H1 (cell line): ENCODE data around the gene NDUFAF3. TPM values are rescaled to one million over a fixed set of nuclear protein-coding genes. Genes with fewer than 3 reads are reported as not detected.

Experiments
- BRCA1 ChIP-seq: IDR thresholded peaks from 2 replicates; pipeline ENCODE4 v1.6.1; 2012; ENCODE audit warnings: low read depth, low read length, improper control_type of control experiment
- CBX5 ChIP-seq: fragments of 300-800, 300-1000 bp; sonication (generic); IDR thresholded peaks from 2 replicates; pipeline ENCODE4 v1.7.1; 2016; ENCODE audit warnings: antibody characterized with exemption, low read length, low read depth
- CHD1 ChIP-seq: IDR thresholded peaks from 2 replicates; pipeline ENCODE4 v1.6.1; 2012; ENCODE audit warnings: low read depth, low read length, improper control_type of control experiment
- CTBP2 ChIP-seq: IDR thresholded peaks from 2 replicates; pipeline ENCODE4 v1.7.0; 2011; ENCODE audit warnings: borderline replicate concordance, mild to moderate bottlenecking, moderate library complexity, mixed read lengths, low read length; ENCODE audit not compliant: insufficient read depth, insufficient read length
- EP300 ChIP-seq, 2 experiments: IDR thresholded peaks; 1 replicate in 1 of 2; 2 replicates in 1 of 2; pipeline ENCODE4 v1.6.1; 2011 to 2012; ENCODE audit warnings: low read depth in 2 of 2, low read length in 2 of 2, mild to moderate bottlenecking in 2 of 2, borderline replicate concordance in 1 of 2, inconsistent platforms in 1 of 2, moderate library complexity in 1 of 2
- FOSL1 ChIP-seq: IDR thresholded peaks from 2 replicates; pipeline ENCODE4 v1.6.1; 2011; ENCODE audit warnings: mild to moderate bottlenecking, low read depth, low read length, moderate library complexity; ENCODE audit not compliant: insufficient read depth
- GTF2F1 ChIP-seq: IDR thresholded peaks from 2 replicates; pipeline ENCODE4 v1.6.1; 2012; ENCODE audit warnings: low read depth, low read length, improper control_type of control experiment, borderline replicate concordance
- HDAC6 ChIP-seq: IDR thresholded peaks from one replicate; pipeline ENCODE4 v1.7.1; 2012; ENCODE audit warnings: low read depth, mild to moderate bottlenecking, inconsistent platforms, low read length, moderate library complexity
- JUN ChIP-seq: IDR thresholded peaks from 2 replicates; pipeline ENCODE4 v1.6.1; 2011; ENCODE audit warnings: low read depth, mild to moderate bottlenecking, improper control_type of control experiment, low read length
- KDM4A ChIP-seq: IDR thresholded peaks from one replicate; pipeline ENCODE4 v1.7.1; 2012; ENCODE audit warnings: low read depth, mild to moderate bottlenecking, moderate library complexity, low read length, inconsistent platforms; ENCODE audit not compliant: severe bottlenecking
- KDM5A ChIP-seq: fragments of 200-600 bp; IDR thresholded peaks from 2 replicates; pipeline ENCODE4 v1.7.1; 2012; ENCODE audit warnings: mild to moderate bottlenecking, low read length, inconsistent platforms, mixed read lengths
- MAFK ChIP-seq: IDR thresholded peaks from 2 replicates; pipeline ENCODE4 v1.6.1; 2012; ENCODE audit warnings: low read depth, mild to moderate bottlenecking, improper control_type of control experiment, low read length
- POLR2A ChIP-seq, 2 experiments: IDR thresholded peaks; 1 replicate in 1 of 2; 2 replicates in 1 of 2; pipeline ENCODE4 v1.6.1; 2011; ENCODE audit warnings: low read depth in 2 of 2, low read length in 2 of 2, mild to moderate bottlenecking in 2 of 2; ENCODE audit errors: control extremely low read depth in 1 of 2
- RAD21 ChIP-seq, 2 experiments: IDR thresholded peaks in 1 of 2; conservative IDR thresholded peaks in 1 of 2; 2 replicates each; pipeline ENCODE4 v1.6.1; 2011; ENCODE audit warnings: low read depth in 2 of 2, low read length in 2 of 2, improper control_type of control experiment in 1 of 2, inconsistent platforms in 1 of 2, mild to moderate bottlenecking in 1 of 2, moderate library complexity in 1 of 2
- RXRA ChIP-seq: IDR thresholded peaks from 2 replicates; pipeline ENCODE4 v1.6.1; 2011; ENCODE audit warnings: low read depth, mild to moderate bottlenecking, low read length, moderate library complexity; ENCODE audit not compliant: insufficient read depth
- SIRT6 ChIP-seq: IDR thresholded peaks from one replicate; pipeline ENCODE4 v1.7.1; 2012; ENCODE audit warnings: low read length, inconsistent platforms
- SP2 ChIP-seq: IDR thresholded peaks from 2 replicates; pipeline ENCODE4 v1.6.1; 2012; ENCODE audit warnings: mild to moderate bottlenecking, low read length, inconsistent platforms
- TAF7 ChIP-seq: optimal IDR thresholded peaks from 2 replicates; pipeline ENCODE3; 2011; ENCODE audit warnings: low read depth, mild to moderate bottlenecking, inconsistent platforms, low read length, moderate library complexity, borderline replicate concordance
- TCF12 ChIP-seq: IDR thresholded peaks from 2 replicates; pipeline ENCODE4 v1.6.1; 2011; ENCODE audit warnings: low read depth, mild to moderate bottlenecking, low read length
- TEAD4 ChIP-seq: IDR thresholded peaks from 2 replicates; pipeline ENCODE4 v1.6.1; 2012; ENCODE audit warnings: low read depth, low read length, inconsistent platforms, mixed read lengths
- YY1 ChIP-seq: IDR thresholded peaks from 2 replicates; pipeline ENCODE4 v1.6.1; 2011; ENCODE audit warnings: low read depth, mild to moderate bottlenecking, low read length
- ZNF274 ChIP-seq: IDR thresholded peaks from 2 replicates; pipeline ENCODE4 v1.7.0; 2012; ENCODE audit warnings: low read length, borderline replicate concordance; ENCODE audit errors: extremely low read depth
- polyA plus RNA-seq, 7 experiments: library from polyadenylated mRNA; depleted of rRNA in 3 of 7; stranded (reverse) in 5 of 7; unstranded in 2 of 7; fragments of >200 nt in 5 of 7; fragments of 200-250 nt in 2 of 7; gene quantifications; 1 replicate in 5 of 7; 2 replicates in 1 of 7; 4 replicates in 1 of 7; pipeline versions ENCODE4 v1.2.1 to v1.2.3, GENCODE V29; 2011 to 2013; ENCODE audit warnings: missing spikeins in 2 of 7, mixed read lengths in 2 of 7
- total RNA-seq: library from RNA; stranded (reverse); fragmentation: NEBNext Ultra II Directional; extraction: Animal tissue kit (Norgen Biotek cat#: 25700); gene quantifications from 2 replicates; pipeline ENCODE4 v1.2.1, GENCODE V29; 2021
- TF ChIP-seq, protein P1 (sequence below): IDR thresholded peaks from 2 replicates; pipeline ENCODE4 v1.6.1; 2012; ENCODE audit warnings: inconsistent platforms

NDUFAF3 gene
- total and polyA plus RNA-seq, 2 of the 8 experiments (the other 6 are each of a cell fraction or from before 2014, with no cell fraction given): 27.8 to 45.5 TPM

DNA sequence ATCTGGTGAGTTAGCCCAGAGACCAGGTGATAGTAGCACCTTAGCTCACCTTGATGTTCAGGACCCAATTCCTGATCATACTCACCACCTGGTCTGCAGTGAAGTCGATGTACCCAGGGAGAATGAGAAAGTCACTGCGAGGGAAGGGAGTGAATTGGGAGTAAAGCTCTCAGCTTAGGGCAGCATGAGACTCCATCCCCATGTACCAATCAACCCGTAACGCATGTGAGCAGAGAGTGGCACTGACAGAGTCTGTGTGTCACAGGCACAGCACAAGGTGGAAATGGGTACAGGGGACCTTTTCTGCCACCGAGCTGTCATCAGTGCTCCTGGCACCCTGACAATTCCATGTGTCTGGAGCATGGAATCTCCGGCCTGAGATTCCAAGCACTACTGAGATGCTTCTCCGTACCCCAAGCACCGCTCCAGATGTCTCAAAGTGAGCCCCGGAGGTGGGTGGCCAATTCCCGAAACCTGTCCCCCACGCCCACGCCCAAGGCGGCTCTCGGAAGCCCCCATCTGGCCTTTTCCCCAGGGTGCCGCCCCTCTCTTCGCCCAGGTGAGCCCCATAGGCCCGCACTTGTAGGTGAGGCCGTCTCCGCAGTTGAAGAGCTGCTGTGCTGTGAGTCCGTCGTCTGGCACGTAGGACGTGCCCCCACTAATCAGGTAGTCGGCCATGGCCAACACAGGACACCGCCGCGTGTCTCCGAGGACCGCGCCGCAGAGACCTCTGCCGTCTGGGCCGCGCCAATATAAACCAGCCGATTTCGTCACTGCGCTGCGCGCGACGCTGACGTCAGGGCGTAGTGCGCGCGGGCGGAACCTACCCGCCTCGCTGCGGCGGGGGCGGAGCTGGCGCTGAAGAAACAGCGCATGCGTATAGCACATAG is 7.0 kb downstream of the NDUFAF3 start, which contains the start of gene IMPDH2 (continued):
- no peak for TF ChIP-seq CBX5
- TF ChIP-seq KDM4A: peak; percentile 90
- no peak for TF ChIP-seq SP2
- no peak for TF ChIP-seq HDAC6
- TF ChIP-seq MAFK: no peak
- no peak for TF ChIP-seq TCF12
- peak; percentile 21; the same call in 1 of the 2 replicates for TF ChIP-seq GTF2F1
- TF ChIP-seq BRCA1: no peak
- TF ChIP-seq, protein P1, sequence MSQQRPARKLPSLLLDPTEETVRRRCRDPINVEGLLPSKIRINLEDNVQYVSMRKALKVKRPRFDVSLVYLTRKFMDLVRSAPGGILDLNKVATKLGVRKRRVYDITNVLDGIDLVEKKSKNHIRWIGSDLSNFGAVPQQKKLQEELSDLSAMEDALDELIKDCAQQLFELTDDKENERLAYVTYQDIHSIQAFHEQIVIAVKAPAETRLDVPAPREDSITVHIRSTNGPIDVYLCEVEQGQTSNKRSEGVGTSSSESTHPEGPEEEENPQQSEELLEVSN: peak; percentile 91
- no peak; the same call in 1 of the 2 replicates for TF ChIP-seq TEAD4
- no peak for TF ChIP-seq CTBP2
- TF ChIP-seq JUN: no peak
- peak in 1 of 2 experiments; percentile 16; a peak in 1 of 4 replicates for TF ChIP-seq RAD21 (IDR thresholded peaks at IDR 0.05 in 1 of 2, conservative IDR thresholded peaks at IDR 0.05 in 1 of 2; ENCODE audit: low read depth in 2 of 2, low read length in 2 of 2)
- 0 out of 2 replicates have a peak, but pooled peaks have one; percentile 35 for TF ChIP-seq KDM5A
- TF ChIP-seq CHD1: no peak
- TF ChIP-seq YY1: peak; percentile 72
- TF ChIP-seq SIRT6: no peak
- peak; percentile 89 for TF ChIP-seq TAF7
- TF ChIP-seq EP300 (IDR thresholded peaks at IDR 0.05; ENCODE audit: borderline replicate concordance in 1 of 2, low read depth in 2 of 2, low read length in 2 of 2): no peak; a peak in 1 of 3 replicates
- TF ChIP-seq FOSL1: no peak
- TF ChIP-seq ZNF274: no peak
- TF ChIP-seq POLR2A (IDR thresholded peaks at IDR 0.05; ENCODE audit: control extremely low read depth in 1 of 2, low read depth in 2 of 2, low read length in 2 of 2): peak in 1 of 2 experiments; percentile 98; a peak in 2 of 3 replicates
- TF ChIP-seq RXRA: no peak
